Ishikawa (cell line): Measurements from ENCODE around the gene CTXN3.

Experiments used
- CEBPB ChIP-seq: IDR thresholded peaks from 2 replicates; pipeline ENCODE4 v1.6.1; 2012
- CREB1 ChIP-seq: IDR thresholded peaks from 2 replicates; pipeline ENCODE4 v1.6.1; 2012; ENCODE audit warnings: low read depth
- EP300 ChIP-seq: IDR thresholded peaks from 2 replicates; pipeline ENCODE4 v1.6.1; 2012; ENCODE audit warnings: borderline replicate concordance
- TAF1 ChIP-seq: IDR thresholded peaks from 2 replicates; pipeline ENCODE4 v1.6.1; 2012; ENCODE audit warnings: low read depth, mild to moderate bottlenecking

GRCh38 chr5:127647361-127647958 is 1.4 kb upstream of the CTXN3 start:
- TF ChIP-seq TAF1, result no peak
- no peak for TF ChIP-seq CEBPB
- TF ChIP-seq CREB1, result no peak
- TF ChIP-seq EP300, result no peak
